C4-2B (cell line): Measurements from ENCODE around the gene RALGAPA2.

Source experiments
- H3K27ac ChIP-seq: fragments of 450-650 bp; 2 replicates; pipeline ENCODE4 v1.5.1; 2017
- ZFX ChIP-seq: fragments of 450-650 bp; IDR thresholded peaks from 2 replicates; pipeline ENCODE4 v1.6.1; 2017
- TF ChIP-seq, protein P1 (sequence below): fragments of 450-650 bp; conservative IDR thresholded peaks from 2 replicates; pipeline ENCODE4 v1.5.1; 2017; ENCODE audit warnings: mild to moderate bottlenecking

Gene RALGAPA2

GRCh38 chr20:20482453-20482852 lies 230.0 kb downstream of the RALGAPA2 start:
- TF ChIP-seq, protein P1, sequence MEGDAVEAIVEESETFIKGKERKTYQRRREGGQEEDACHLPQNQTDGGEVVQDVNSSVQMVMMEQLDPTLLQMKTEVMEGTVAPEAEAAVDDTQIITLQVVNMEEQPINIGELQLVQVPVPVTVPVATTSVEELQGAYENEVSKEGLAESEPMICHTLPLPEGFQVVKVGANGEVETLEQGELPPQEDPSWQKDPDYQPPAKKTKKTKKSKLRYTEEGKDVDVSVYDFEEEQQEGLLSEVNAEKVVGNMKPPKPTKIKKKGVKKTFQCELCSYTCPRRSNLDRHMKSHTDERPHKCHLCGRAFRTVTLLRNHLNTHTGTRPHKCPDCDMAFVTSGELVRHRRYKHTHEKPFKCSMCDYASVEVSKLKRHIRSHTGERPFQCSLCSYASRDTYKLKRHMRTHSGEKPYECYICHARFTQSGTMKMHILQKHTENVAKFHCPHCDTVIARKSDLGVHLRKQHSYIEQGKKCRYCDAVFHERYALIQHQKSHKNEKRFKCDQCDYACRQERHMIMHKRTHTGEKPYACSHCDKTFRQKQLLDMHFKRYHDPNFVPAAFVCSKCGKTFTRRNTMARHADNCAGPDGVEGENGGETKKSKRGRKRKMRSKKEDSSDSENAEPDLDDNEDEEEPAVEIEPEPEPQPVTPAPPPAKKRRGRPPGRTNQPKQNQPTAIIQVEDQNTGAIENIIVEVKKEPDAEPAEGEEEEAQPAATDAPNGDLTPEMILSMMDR: no peak
- TF ChIP-seq ZFX: no peak
- H3K27ac ChIP-seq: no peak overlapping the region

DNA sequence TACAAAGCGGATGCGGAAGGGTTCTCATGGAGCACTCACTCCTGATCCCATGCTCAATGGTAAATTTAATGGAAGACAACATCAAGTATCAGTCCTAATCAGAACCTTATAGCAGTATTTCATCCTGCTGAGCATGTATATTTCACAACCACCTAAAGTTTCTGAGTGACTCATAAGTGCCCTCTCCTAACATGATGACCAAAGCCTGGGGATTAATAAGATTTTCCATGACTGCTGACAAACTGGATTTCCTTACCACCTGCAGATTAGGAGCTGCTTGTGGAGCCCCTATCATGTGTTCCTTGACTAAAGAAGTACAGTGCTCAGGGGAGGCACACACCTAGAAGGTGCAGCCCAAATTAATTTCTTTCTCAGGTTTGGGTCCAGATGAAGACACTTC lies 231.8 kb downstream of the RALGAPA2 start:
- no peak overlapping the region for H3K27ac ChIP-seq
- TF ChIP-seq ZFX: no peak
- TF ChIP-seq, protein P1: no peak

GRCh38 chr20:20480126-20480525 lies 232.3 kb downstream of the RALGAPA2 start:
- TF ChIP-seq, protein P1: no peak
- TF ChIP-seq ZFX: no peak
- H3K27ac ChIP-seq: no peak overlapping the region

GRCh38 chr20:20477444-20478041 lies 234.9 kb downstream of the RALGAPA2 start:
- no peak overlapping the region for H3K27ac ChIP-seq
- no peak for TF ChIP-seq ZFX
- TF ChIP-seq, protein P1: no peak

GRCh38 chr20:20476504-20476903 lies 235.9 kb downstream of the RALGAPA2 start:
- H3K27ac ChIP-seq: no peak overlapping the region
- no peak for TF ChIP-seq ZFX
- TF ChIP-seq, protein P1: no peak

- TF ChIP-seq, protein P1: no peak
- no peak for TF ChIP-seq ZFX
- no peak overlapping the region for H3K27ac ChIP-seq
Observed at GRCh38 chr20:20473657-20474056, 238.8 kb downstream of the RALGAPA2 start.

- no peak for TF ChIP-seq ZFX
- TF ChIP-seq, protein P1: no peak
- H3K27ac ChIP-seq: no peak overlapping the region
Observed at GRCh38 chr20:20472684-20473274, 239.7 kb downstream of the RALGAPA2 start.
